ES-I3 (cell line): ENCODE measurements around the gene SCG3.

Experiments used
- H3K36me3 ChIP-seq: 2 replicates; pipeline ENCODE4 v1.6.1; 2013; ENCODE audit warnings: mild to moderate bottlenecking, low read length, control low read depth, moderate library complexity; ENCODE audit not compliant: insufficient read depth
- H3K4me1 ChIP-seq: 2 replicates; pipeline ENCODE4 v1.6.1; 2013; ENCODE audit warnings: mild to moderate bottlenecking, control low read depth, low read length; ENCODE audit not compliant: insufficient read depth
- H3K9ac ChIP-seq: 2 replicates; pipeline ENCODE4 v1.6.1; 2013; ENCODE audit warnings: low read depth, mild to moderate bottlenecking, low read length, moderate library complexity
- H3K9me3 ChIP-seq: 2 replicates; pipeline ENCODE4 v1.6.1; 2013; ENCODE audit warnings: mild to moderate bottlenecking, low read length, moderate library complexity; ENCODE audit not compliant: control insufficient read depth, insufficient read depth

Gene SCG3

GRCh38 chr15:51669381-51669780, 11.9 kb upstream of the SCG3 start:
- Histone ChIP-seq H3K9ac (no peak overlapping the region), H3K36me3 (no peaks in the 10 kb centered on the region), H3K4me1 (peaks cover 4% of the 10 kb centered on the region; the same call in 1 of the 2 replicates), H3K9me3 (no peaks in the 10 kb centered on the region)

GRCh38 chr15:51672155-51672687, 9.1 kb upstream of the SCG3 start:
- H3K36me3 ChIP-seq: no peaks in the 10 kb centered on the region
- no peak overlapping the region for H3K9ac ChIP-seq
- peaks cover 4% of the 10 kb centered on the region; the same call in 1 of the 2 replicates for H3K4me1 ChIP-seq
- no peaks in the 10 kb centered on the region for H3K9me3 ChIP-seq

- Histone ChIP-seq H3K4me1 (peaks cover 4% of the 10 kb centered on the region; the same call in 1 of the 2 replicates), H3K36me3 (no peaks in the 10 kb centered on the region), H3K9me3 (no peaks in the 10 kb centered on the region), H3K9ac (no peak overlapping the region)
Measured at GRCh38 chr15:51672913-51673857, 8.1 kb upstream of the SCG3 start.

- Histone ChIP-seq H3K9ac (no peak overlapping the region), H3K36me3 (no peaks in the 10 kb centered on the region), H3K9me3 (no peaks in the 10 kb centered on the region), H3K4me1 (peaks cover 4% of the 10 kb centered on the region; the same call in 1 of the 2 replicates)
Measured at GRCh38 chr15:51675234-51675633, 6.1 kb upstream of the SCG3 start.

- no peak overlapping the region for H3K9ac ChIP-seq
- no peaks in the 10 kb centered on the region for H3K9me3 ChIP-seq
- H3K36me3 ChIP-seq: no peaks in the 10 kb centered on the region
- peaks cover 2% of the 10 kb centered on the region; the same call in 1 of the 2 replicates for H3K4me1 ChIP-seq
Measured at GRCh38 chr15:51677021-51677420, 4.3 kb upstream of the SCG3 start.

GRCh38 chr15:51677452-51677851, 3.9 kb upstream of the SCG3 start:
- H3K4me1 ChIP-seq: no peaks in the 10 kb centered on the region
- H3K9ac ChIP-seq: no peak overlapping the region
- no peaks in the 10 kb centered on the region for H3K9me3 ChIP-seq
- H3K36me3 ChIP-seq: no peaks in the 10 kb centered on the region

- no peaks in the 10 kb centered on the region for H3K9me3 ChIP-seq
- no peaks in the 10 kb centered on the region for H3K4me1 ChIP-seq
- H3K36me3 ChIP-seq: no peaks in the 10 kb centered on the region
- no peak overlapping the region for H3K9ac ChIP-seq
Measured at GRCh38 chr15:51678096-51678495, 3.2 kb upstream of the SCG3 start.

GRCh38 chr15:51680321-51680720, 982 bp upstream of the SCG3 start:
- Histone ChIP-seq H3K9ac (no peak overlapping the region), H3K4me1 (no peaks in the 10 kb centered on the region), H3K9me3 (no peaks in the 10 kb centered on the region), H3K36me3 (no peaks in the 10 kb centered on the region)

GRCh38 chr15:51687565-51687964, 6.3 kb downstream of the SCG3 start:
- Histone ChIP-seq H3K4me1 (no peaks in the 10 kb centered on the region), H3K36me3 (no peaks in the 10 kb centered on the region), H3K9me3 (no peaks in the 10 kb centered on the region), H3K9ac (no peak overlapping the region)

GRCh38 chr15:51688863-51689262, 7.6 kb downstream of the SCG3 start:
- Histone ChIP-seq H3K9ac (no peak overlapping the region), H3K4me1 (no peaks in the 10 kb centered on the region), H3K9me3 (no peaks in the 10 kb centered on the region), H3K36me3 (no peaks in the 10 kb centered on the region)

- Histone ChIP-seq H3K9ac (no peak overlapping the region), H3K36me3 (no peaks in the 10 kb centered on the region), H3K9me3 (no peaks in the 10 kb centered on the region), H3K4me1 (no peaks in the 10 kb centered on the region)
Measured at GRCh38 chr15:51692154-51692553, 10.9 kb downstream of the SCG3 start.

- no peaks in the 10 kb centered on the region for H3K36me3 ChIP-seq
- H3K9me3 ChIP-seq: no peaks in the 10 kb centered on the region
- no peaks in the 10 kb centered on the region for H3K4me1 ChIP-seq
- H3K9ac ChIP-seq: no peak overlapping the region
Measured at GRCh38 chr15:51696566-51696965, 15.3 kb downstream of the SCG3 start.

GRCh38 chr15:51697163-51697562, 15.9 kb downstream of the SCG3 start:
- Histone ChIP-seq H3K36me3 (no peaks in the 10 kb centered on the region), H3K9ac (no peak overlapping the region), H3K4me1 (no peaks in the 10 kb centered on the region), H3K9me3 (no peaks in the 10 kb centered on the region)

- Histone ChIP-seq H3K9ac (no peak overlapping the region), H3K36me3 (no peaks in the 10 kb centered on the region), H3K4me1 (no peaks in the 10 kb centered on the region), H3K9me3 (no peaks in the 10 kb centered on the region)
Measured at GRCh38 chr15:51699373-51699772, 18.1 kb downstream of the SCG3 start.

- Histone ChIP-seq H3K36me3 (no peaks in the 10 kb centered on the region), H3K9me3 (no peaks in the 10 kb centered on the region), H3K9ac (no peak overlapping the region), H3K4me1 (no peaks in the 10 kb centered on the region)
Measured at GRCh38 chr15:51702710-51703109, 21.4 kb downstream of the SCG3 start.
